ENCODE measurements around the gene CEPT1.
"Not testable (repeated sequence)": the region's sequence is repeated elsewhere in the genome, so short reads cannot be mapped to it uniquely, and the experiment has no call there.

The CEPT1 gene

DNA sequence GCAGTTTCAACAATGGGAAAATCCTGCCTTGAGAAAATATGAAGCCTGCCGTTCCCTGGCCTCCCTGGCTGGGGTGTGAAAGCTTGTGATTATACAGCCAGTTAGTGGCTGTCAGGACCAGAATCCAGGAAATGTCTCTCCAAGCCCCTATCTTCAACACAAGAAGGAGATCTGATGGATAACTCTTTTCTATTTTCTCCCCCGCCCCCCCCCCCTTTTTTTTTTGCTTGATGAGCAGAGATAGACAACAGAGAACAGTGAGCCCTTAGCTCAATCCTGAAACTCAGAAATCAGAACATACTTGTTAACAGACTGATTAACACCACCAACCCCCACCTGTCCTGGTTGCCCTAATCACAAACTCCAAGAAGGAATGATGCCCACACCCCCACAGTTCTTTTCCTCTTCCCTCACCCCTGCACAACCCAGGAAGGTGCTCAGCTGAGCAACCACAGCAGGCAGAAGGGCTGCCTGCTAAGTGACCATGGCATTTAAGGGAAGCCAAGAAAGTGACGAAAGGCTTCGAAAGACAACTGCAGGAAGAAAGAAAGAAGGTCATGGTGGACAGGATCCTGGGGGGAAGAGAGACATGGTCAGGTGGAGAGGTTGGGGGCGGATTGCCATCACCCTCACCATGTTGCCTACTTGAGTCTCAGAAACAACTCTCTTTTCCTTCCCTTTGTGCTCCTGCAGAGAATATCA, 72.8 kb downstream of the CEPT1 start:
- no peak for DNase-seq (ENCODE audit: low spot score)

DNA sequence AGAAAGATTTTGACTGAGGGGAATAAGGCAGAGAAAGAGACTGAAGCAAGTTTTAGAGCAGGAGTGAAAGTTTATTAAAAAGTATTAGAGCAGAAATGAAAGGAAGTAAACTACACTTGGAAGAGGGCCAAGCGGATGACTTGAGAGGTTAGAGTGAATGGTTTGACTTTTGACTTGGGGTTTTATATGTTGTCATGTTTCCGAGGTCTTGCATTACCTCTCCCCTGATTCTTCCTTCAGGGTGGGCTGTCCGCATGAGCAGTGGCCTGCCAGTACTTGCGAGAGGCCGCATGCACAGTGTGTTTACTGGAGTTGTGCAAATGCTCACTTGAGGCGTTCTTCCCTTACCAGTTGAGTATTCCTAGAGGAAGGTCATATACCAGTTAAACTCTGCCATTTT, 73.4 kb downstream of the CEPT1 start:
- DNase-seq (ENCODE audit: low spot score): no peak

DNA sequence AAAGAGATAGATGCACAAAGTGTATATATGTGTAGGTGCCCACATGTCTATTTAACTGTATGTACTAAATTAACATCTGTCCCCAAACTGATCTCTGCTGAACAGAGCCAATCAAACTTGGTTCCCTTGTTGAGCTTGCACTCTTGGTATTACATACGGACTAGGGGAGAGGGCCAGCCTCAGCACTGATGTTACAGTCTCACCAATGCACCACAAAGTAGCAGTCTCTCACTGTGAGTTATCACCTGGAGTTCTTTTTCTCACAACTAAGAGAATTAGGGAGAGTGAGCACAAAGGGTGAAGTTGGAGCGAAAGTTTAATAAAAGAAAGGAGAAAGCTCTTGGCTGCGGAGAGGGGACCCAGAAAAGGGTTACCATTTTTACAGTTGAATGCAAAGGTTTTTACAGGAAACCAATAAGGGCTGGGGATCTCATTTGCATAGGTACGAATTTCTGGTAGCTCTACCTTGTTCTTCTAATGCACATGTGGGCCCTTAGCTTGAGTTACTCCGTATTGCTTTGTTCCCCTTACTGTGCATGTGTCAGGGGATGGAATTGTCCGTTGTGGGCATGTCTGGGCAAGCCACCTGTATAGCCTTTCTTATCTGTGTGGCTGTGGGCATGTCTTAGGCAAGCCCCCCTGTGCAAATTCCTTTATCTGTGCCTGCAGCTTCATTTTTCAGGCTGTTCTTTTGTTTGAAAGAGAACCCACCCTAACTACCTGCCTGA, 74.2 kb downstream of the CEPT1 start:
- no peak for DNase-seq (ENCODE audit: low spot score)

DNA sequence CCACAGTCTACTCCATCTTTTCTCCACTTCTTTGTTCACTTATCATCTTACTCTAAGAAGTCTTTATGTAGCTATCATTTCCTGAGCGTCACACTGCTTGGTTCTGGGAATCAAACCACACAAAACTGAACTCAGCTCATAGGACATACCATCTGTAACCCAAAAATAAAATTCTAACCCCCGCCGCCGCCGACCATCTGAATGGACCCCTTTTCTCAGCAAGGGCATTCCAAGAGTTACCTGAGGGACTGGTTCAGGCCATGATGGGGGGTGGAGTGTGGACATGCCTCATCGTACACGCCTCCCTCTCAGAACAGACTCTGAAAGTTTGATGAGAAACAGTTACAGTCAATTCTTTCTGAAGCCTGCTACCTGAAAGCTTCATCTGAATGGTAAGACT, 74.9 kb downstream of the CEPT1 start:
- no peak for DNase-seq (ENCODE audit: low spot score)

DNA sequence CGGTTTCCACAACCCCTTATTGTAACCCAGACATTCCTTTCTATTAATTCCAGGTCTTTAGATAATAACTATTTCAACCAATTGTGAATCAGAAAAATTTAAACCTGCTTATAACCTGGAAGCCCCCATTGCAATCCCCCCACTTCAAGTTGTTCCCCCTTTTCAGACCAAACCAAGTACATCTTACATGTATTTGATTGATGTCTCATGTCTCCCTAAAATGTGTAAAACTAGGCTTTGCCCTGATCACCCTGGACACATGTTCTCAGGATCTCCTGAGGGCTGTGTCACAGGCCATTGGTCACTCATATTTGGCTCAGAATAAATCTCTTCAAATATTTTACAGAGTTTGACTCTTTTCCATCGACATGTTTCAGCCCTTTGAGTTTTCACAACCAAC, 75.3 kb downstream of the CEPT1 start:
- not testable (repeated sequence) for DNase-seq (ENCODE audit: low spot score)

DNA sequence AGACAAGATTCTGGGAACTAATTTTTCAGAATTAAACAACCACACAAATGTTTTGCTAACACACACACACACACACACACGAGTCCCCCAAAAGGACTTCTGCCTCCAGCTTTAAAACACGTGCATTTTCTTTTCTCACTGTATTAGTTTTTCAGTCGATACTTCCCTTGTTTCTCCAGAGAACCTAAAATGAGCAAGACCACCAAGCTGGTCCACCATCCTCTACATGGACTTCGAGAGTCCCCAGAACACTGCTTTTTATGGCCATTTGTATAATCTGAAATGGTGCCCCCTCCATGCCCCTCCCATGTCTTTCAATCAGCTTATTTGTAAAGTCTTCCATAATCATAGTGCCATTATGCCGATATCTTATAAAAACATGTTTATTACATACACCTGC, 76.7 kb downstream of the CEPT1 start:
- DNase-seq (ENCODE audit: low spot score): no peak

DNA sequence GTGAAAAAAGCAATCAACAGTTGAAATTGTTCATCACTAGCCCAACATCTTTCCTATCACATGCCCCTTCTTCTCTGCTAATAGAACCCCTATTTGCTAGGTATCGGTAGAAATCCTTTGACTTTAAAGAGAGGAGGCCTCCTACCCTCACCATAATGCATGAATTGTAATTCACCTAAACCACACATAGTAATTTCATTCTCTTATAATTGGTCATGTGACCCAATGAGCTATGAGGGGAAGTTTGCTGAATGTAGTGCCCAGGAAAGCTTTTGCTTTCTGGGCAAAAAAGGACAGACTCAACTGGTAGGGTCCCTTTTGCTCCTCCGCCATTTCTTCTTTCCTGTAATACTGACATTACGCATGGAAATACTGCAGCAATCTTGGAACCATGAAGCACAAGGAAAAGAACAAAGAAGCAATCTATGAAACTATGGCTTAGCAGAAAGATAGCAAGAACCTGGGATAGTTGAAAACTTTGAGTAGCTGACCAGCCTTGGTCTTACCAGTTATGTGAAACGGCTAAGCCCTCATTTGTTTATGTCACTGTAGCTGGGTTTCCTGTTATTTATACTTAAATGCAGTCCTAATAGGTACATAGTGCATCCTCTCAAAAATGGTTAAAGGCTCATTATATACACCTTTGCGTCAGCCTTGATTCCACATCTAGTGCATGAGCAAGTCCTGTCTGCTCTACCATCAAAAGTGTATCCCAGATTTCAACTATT, 77.3 kb downstream of the CEPT1 start:
- no peak for DNase-seq (ENCODE audit: low spot score)

DNA sequence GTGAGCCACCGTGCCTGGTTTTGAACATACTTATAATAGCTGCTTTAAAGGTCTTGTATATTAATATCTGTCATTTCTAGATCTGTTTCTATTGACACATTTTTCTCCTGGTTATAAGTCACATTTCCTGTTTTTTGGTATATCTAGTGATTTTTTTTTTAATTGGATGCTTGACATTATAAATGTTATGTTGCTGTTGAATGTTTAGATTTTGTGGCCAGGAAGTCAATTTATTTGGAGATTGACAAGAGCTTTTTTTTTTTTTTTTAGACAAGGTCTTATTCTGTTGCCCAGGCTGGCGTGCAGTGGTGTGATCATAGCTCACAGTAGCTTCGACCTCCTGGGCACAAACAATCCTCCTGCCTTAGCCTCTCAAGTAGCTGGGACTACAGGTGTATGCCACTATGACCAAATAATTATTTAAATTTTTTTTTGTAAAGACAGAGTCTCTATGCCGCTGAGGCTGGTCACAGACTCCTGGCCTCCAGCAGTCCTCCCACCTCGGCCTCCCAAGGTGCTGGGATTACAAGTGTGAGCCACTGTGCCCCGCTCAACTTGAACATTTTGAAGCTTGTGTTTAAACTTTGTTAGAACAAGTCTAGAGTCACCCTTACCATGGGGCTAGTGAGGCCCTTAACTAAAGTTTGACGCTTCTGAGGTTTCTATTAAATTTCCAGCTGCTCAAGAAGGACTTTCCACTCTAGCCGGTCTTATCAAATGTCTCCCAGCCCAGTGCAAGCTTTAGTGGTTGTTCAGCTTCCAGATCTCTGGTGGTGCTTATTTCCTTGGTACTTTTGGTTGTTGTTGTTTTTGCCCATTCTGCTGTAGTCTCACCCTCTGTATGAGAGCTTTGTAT, 78.9 kb downstream of the CEPT1 start:
- no peak for DNase-seq (ENCODE audit: low spot score)

DNA sequence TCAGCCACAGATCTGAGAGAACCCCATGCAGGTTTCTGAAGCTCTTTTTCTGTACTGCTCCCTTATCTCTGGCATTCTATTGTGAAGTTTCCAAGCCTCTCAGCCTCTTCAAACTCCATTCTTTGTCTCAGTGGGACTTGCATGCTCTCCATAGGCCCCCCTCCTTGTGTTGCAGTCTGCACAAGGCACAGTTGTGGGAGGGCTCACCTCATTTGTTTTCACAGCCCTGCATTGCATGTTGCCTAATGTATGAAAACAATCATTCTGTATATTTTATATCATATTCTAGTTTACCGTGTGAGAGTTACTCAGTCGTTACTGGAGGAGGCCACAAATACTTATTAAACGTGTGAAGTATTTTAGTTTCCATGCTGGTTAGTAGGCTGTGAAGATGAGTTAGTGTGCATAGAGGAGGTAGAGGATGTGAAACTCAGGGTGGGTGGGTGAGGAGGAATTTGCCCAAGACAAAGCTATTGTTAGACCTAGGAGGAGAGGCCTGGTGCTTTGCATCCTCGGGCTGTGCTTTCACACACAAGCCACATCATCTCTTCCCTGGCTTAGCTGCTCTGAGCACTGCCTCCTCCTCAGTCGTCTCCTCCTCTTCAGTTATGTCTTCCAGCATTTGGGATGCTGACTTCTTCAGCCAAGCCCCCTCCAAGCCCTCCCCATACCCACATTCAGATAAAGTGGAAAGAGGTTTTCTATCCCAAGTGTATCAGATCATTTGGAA, 79.7 kb downstream of the CEPT1 start:
- DNase-seq (ENCODE audit: low spot score): no peak

DNA sequence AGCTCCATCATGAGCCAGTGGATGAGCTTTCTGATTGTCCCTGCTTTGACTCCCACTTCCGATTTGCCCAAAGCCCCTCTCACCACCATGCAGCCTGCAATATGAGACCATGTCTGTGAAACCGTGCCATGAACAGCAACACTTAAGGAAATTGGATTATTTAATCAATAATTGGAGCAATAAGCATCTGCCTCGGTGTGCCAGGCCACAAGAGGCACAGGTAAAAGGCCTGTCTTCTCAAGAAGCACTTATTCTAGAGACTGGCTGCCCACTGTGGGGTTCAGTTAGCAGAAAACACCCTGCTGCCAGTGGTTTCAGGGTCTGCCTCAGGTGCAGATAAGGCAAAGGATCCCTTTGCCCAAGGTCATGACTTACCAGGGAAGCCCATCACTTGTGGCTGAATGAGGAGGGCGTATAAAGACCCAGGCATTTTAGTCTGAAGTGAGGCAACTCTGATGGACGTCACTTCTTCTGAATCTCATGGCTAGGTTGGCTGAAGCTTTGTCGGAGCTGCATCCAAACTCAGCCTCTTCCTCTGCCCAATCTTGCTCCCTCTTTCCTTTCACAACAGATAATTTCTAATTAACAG, 80.4 kb downstream of the CEPT1 start:
- no peak for DNase-seq (ENCODE audit: low spot score)

DNA sequence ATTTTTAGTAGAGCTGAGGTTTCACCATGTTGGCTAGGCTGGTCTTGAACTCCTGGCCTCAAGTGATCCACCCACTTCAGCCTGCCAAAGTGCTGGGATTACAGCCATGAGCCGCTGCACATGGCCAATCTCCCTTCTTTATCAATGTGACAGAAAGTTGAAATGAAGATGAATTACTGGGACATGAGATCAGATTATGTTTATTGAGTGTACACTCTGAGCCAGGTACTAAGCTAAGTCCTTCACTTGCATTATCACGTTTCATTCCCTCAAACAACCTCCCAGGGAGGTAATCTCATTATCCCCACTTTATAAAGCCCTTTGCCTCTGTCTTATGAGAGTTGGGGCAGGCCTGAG, 81.2 kb downstream of the CEPT1 start:
- DNase-seq (ENCODE audit: low spot score): no peak

DNA sequence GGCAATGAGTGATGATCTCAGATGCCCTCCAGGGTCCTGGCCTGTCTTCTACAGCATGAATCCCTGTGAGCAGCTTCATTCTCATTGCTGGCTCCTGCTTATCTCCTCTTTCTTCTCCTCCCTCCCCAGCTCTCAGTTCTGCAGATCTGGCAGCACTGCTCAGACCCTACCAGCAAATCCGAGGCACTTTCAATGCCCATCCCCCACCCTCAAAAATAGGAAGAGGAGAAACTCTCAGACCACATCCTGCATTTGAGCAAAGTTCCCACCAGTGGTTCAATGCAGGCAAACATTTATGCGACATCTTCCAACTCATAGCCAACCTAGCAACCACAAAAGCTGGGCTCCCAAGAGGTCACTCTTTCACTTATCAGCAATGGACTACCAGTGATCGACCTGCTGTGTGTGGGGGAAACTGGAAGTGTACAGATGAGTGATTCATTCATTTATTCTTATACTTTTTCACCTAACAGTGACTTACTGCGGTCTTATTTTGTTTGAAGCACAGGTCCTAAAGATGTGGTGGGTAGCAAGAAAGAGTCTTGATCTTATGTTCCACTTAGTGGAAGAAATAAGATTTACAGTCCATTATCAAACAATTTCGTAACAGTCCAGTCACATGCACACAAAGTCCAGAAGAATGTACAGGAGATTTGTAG, 81.7 kb downstream of the CEPT1 start:
- DNase-seq (ENCODE audit: low spot score): no peak

DNA sequence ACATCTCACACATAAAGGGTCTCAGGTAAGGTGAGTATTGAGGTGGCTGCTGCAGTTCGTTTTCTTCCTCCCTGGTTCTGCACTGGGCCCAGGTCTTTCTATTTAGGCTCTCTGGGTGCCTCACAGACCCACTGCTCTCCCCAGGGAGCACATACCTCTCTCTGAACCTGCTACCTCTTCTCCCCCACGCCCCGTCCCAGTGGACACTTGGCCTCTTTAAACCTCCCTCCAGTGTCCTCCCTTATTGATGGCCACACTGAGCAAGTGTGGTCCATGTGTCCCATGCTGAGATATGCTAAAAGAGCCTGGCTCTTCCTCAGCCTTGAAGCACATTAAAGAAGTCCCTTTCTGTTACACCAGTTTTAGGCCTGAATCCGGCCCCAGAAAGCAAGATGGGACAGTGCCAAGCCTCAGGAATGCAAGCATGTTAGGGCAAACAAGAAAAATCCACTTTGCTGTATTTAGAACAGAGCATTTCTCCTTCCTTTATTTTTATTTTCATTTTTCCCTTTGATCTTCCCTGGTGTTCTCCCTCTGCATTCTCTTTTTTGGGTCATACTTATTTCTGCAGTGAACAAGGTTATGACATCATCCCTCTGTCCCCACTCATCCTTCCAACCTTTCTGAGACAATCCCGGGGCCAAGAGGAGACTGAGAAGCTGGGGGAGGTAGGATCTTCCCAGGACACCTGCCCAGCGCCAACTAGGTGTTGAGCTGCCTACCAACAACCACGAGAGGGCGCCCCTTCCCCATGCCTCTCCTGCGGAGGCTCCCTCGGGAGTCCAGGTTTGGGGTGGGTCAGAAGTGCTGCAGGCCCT, 82.5 kb downstream of the CEPT1 start:
- peak; percentile 66 for DNase-seq (ENCODE audit: low spot score)

DNA sequence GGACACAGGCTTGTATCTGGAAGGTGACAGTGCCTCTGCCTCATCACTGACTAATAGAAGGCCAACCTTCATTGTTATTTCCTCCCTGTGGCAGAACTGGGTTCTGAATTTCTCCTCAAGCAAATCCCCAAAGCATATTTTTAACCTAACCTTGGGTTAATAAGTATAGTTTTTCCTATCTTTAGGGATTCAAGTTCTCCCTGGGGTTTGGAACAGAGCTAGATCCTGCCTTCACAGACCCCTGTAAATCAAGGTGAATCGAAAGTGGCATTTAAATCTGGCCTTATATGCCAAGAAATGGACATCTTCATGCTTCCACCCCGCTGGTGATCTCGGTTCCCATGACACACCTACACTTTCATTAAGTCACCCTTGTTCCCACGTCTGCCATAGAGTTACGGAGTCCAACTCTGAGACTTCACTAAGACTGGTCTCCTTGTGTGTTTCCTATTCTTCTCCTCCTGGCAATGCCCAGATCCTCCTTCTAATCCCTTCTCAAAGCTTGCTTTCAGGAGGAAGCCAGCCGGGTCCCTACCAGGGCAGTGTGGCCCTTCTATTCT, 83.2 kb downstream of the CEPT1 start:
- no peak for DNase-seq (ENCODE audit: low spot score)

DNA sequence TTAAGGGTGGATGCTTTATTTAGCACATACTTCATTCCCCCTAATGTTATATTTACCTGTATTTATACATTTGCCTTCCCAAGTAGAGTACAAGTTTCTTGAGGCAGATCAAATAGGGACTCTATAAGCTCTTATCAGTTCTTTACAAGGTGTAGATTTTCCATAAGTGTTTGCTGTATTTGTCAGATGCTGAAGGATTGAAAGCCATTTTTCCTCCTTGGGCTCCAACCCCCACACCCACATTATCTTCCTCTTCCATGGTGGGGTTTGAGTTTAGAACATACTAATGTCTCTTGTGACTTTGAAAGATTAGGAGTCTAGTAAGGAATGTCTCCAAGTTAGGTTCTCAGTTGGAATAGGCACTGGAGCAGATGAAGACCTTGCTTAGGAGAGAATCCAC, 85.1 kb downstream of the CEPT1 start:
- DNase-seq (ENCODE audit: low spot score): no peak

DNA sequence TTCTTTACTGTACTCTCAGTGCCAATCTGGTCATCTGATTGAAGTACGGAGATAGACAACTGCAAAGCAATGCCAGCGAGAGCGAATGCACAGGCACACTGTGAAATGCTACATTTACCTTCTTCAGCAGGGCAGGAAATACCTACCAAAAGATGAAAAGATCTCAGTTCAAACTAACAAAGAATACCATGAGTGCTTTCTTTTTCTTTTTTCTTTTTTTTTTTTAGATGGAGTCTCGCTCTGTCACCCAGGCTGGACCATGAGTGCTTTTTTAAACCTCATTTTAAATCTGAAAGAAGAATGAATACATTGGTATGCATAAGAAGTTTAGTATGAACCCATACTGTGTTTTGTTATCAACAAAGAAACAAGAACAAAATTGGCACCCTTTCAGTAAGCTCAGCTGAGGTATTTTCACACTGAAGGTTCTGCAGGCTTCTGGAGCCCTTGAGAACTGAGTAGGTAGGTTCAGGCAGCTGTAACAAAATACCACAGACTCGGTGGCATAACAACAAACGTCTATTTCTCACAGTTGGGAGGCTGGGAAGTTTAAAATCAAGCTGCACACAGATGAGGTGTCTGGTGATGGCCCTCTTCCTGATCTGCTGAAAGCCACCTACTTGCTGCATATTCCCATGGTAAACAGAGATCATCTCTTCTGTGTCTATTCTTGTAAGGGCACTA, 85.8 kb downstream of the CEPT1 start:
- no peak for DNase-seq (ENCODE audit: low spot score)

DNA sequence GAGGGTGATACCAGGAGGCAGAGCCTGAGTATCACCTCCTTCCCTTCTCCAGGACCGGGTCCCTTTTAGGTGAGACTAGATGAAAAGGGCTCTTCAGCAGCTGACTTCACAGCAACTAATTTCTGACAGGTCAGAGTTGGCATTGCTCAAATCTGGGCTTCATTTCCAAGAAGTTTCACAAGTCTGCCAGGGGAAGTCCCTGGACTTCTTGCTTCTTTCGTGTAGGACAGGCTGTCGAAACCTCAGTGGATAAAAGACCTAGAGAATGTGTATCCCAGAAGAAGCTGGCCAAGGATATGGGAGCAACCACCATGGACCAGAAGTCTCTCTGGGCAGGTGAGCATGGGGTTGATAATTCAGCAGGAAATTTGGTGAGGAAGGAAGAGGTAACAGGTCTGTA, 87.4 kb downstream of the CEPT1 start, which contains the start of gene CHI3L2:
Gene CHI3L2 (plus strand): TSS at position 280 of the 400 bp plus-strand sequence. CDS start 17 bp downstream, at position 297.
- no peak for DNase-seq (ENCODE audit: low spot score)

DNA sequence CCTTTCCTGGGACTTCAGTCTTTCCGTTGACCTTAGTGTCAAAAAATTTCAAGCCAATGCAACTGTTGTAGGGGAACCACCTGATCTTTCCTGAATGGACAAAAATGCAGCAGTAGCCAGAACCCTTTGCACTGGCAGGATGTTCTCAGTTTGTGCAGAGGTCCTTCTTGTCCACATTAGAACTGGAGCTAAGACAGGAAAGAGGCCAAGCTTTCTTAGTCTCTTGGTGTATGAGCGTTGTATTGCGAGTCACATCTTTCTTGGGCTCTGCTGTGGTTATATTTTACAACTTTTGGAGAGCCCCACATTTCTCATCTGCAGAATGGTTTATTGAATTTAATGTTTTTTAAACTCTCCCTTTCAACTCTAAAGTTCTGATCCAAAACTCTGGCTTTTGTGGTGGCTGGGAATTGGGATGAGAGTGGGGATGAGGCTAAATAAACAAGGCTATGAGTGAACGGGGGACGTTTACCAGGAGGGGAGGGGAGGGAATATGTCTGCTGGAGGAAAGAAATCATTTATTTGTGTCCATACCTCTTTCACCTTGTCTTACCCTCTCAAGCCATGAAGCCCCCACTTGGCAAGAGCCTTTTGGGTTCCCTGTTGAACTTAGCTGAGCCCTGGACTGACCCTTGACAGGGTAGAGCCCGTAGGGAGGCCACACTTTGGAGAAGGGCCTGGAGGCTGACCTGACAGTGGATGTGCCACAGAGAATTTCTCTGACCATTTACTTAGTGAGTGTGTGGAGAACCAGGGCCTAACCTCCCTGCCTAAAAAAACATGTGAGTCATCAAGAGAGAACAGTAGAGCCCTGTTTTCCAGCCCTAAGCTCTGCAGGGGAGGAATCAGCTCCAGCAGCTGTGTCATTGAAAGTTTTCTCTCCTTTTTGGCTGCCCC, 88.1 kb downstream of the CEPT1 start:
- DNase-seq (ENCODE audit: low spot score): peak; percentile 87

All from COLO829 (cell line).